Measurements from ENCODE around the gene FUS. TPM values are rescaled to one million over a fixed set of nuclear protein-coding genes. Genes with fewer than 3 reads are reported as not detected.

Gene FUS
- total RNA-seq, 1 experiment from 2014 or later, result 770 TPM

GRCh38 chr16:31229501-31229900 lies 49.6 kb downstream of the FUS start (continued):
- TF ChIP-seq TP53 (CRISPR knock-in tag; IDR thresholded peaks at IDR 0.05), result no peak
- no peak for TF ChIP-seq GRHL2 (CRISPR knock-in tag; IDR thresholded peaks at IDR 0.05; ENCODE audit: insufficient replicate concordance, severe bottlenecking)
- TF ChIP-seq ARID4B (CRISPR knock-in tag; IDR thresholded peaks at IDR 0.05; ENCODE audit: borderline replicate concordance), result no peak
- TF ChIP-seq ZNF232 (CRISPR knock-in tag; IDR thresholded peaks at IDR 0.05), result no peak
- TF ChIP-seq CDX4 (CRISPR knock-in tag; IDR thresholded peaks at IDR 0.05; ENCODE audit: borderline replicate concordance), result no peak
- no peak for TF ChIP-seq NR1H2 (CRISPR knock-in tag; IDR thresholded peaks at IDR 0.05)
- TF ChIP-seq SMAD3 (CRISPR knock-in tag; IDR thresholded peaks at IDR 0.05; ENCODE audit: borderline replicate concordance), result no peak
- no peak for TF ChIP-seq NFATC4 (CRISPR knock-in tag; IDR thresholded peaks at IDR 0.05)
- no peak for TF ChIP-seq ZNF512 (CRISPR knock-in tag; IDR thresholded peaks at IDR 0.05; ENCODE audit: borderline replicate concordance)

GRCh38 chr16:31238041-31238440 lies 58.1 kb downstream of the FUS start:
- H3K4me3 Mint-ChIP-seq, result no peak overlapping the region
- ChIA-PET CTCF (no interaction called here), POLR2A (no interaction called here)
- peaks cover 12% of the 10 kb centered on the region for H3K4me1 Mint-ChIP-seq
- peaks cover 16% of the 10 kb centered on the region for H3K9me3 Mint-ChIP-seq
- H3K27ac Mint-ChIP-seq, result no peak overlapping the region
- TF ChIP-seq ZNF532 (CRISPR knock-in tag; IDR thresholded peaks at IDR 0.05; ENCODE audit: borderline replicate concordance), result no peak
- TF ChIP-seq NR2C2 (CRISPR knock-in tag; IDR thresholded peaks at IDR 0.05), result no peak
- TF ChIP-seq JAZF1 (CRISPR knock-in tag; IDR thresholded peaks at IDR 0.05), result no peak
- TF ChIP-seq JUN (CRISPR knock-in tag; IDR thresholded peaks at IDR 0.05), result no peak
- no peak for TF ChIP-seq SP1 (CRISPR knock-in tag; conservative IDR thresholded peaks at IDR 0.05)
- TF ChIP-seq SOX15 (CRISPR knock-in tag; IDR thresholded peaks at IDR 0.05), result no peak
- TF ChIP-seq ZNF121 (CRISPR knock-in tag; IDR thresholded peaks at IDR 0.05), result no peak
- no peak for TF ChIP-seq NFATC4 (CRISPR knock-in tag; IDR thresholded peaks at IDR 0.05)
- TF ChIP-seq RELA (CRISPR knock-in tag; IDR thresholded peaks at IDR 0.05; ENCODE audit: borderline replicate concordance), result no peak
- TF ChIP-seq ZNF138 (CRISPR knock-in tag; conservative IDR thresholded peaks at IDR 0.05), result no peak
- TF ChIP-seq HMGA2 (CRISPR knock-in tag; IDR thresholded peaks at IDR 0.05), result no peak
- TF ChIP-seq ATF3 (CRISPR knock-in tag; conservative IDR thresholded peaks at IDR 0.05), result no peak
- TF ChIP-seq ZNF281 (CRISPR knock-in tag; IDR thresholded peaks at IDR 0.05), result no peak
- no peak for TF ChIP-seq ZNF512 (CRISPR knock-in tag; IDR thresholded peaks at IDR 0.05; ENCODE audit: borderline replicate concordance)
- DNase-seq (ENCODE audit: low spot score) (no peak), ATAC-seq (no peak)
- H3K36me3 Mint-ChIP-seq, result peaks cover 9% of the 10 kb centered on the region
- H3K27me3 Mint-ChIP-seq (ENCODE audit: low read depth), result peaks cover 7% of the 10 kb centered on the region
